ENCODE data around the gene TLX2.

- TF ChIP-seq CTCF (IDR thresholded peaks at IDR 0.05; ENCODE audit: insufficient read depth, low read length, poor library complexity, severe bottlenecking) = no peak
- TF ChIP-seq EZH2phosphoT487 (conservative IDR thresholded peaks at IDR 0.05; ENCODE audit: low read length) = no peak
Observed at GRCh38 chr2:74491648-74492544, 22.4 kb upstream of the TLX2 start.

Measured in SU-DHL-6 (cell line).